Measurements from ENCODE around the gene GNA12.

DNA sequence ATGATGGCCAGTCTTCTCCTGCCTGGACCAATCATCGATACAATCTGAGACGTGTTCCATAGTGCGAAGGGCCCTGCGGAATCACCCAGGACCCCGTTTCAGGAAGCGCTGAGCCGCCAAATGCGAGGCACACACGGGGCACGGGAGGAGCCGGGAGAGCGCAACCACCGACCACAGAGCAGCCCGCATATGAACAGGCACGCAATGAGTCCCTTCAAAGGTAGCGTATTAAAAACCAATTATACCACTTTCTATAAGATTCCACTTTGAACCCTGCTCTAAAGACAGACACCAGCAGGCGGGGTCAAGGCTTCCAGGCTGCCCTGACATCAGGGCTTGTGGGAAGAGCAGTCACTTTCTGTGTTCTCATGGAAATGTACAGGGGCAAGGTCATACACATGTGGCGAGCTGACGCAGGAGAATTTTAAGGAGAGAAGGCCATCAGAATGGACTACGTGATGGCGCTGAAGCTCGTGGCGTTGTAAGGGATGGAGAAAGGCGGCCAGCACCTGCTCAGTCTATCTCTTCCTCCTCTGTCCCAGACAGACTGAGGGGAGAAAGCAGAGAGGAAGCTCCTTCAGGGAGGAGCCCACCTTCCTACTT, 109.9 kb downstream of the GNA12 start:
- TF ChIP-seq IRF2 (CRISPR knock-in tag; IDR thresholded peaks at IDR 0.05) (no peak), TGIF2 (CRISPR knock-in tag; IDR thresholded peaks at IDR 0.05) (no peak), CTCF (IDR thresholded peaks at IDR 0.05 in 2 of 3, conservative IDR thresholded peaks at IDR 0.05 in 1 of 3; ENCODE audit: insufficient read depth in 2 of 3, low read depth in 1 of 3, low read length in 3 of 3) (no peak), SFPQ (IDR thresholded peaks at IDR 0.05; ENCODE audit: low read depth, low read length) (no peak), ZNF778 (CRISPR knock-in tag; IDR thresholded peaks at IDR 0.05) (no peak), ARID2 (IDR thresholded peaks at IDR 0.05) (no peak), KDM5B (IDR thresholded peaks at IDR 0.05; ENCODE audit: insufficient replicate concordance, low read depth, low read length) (no peak), EHMT2 (IDR thresholded peaks at IDR 0.05) (no peak), GTF2F1 (IDR thresholded peaks at IDR 0.05; ENCODE audit: low read depth, low read length) (no peak), YBX1 (IDR thresholded peaks at IDR 0.05) (no peak), UBTF (IDR thresholded peaks at IDR 0.05; ENCODE audit: borderline replicate concordance in 1 of 2, low read depth in 2 of 2, low read length in 2 of 2) (no peak)
- TF ChIP-seq, protein P1, sequence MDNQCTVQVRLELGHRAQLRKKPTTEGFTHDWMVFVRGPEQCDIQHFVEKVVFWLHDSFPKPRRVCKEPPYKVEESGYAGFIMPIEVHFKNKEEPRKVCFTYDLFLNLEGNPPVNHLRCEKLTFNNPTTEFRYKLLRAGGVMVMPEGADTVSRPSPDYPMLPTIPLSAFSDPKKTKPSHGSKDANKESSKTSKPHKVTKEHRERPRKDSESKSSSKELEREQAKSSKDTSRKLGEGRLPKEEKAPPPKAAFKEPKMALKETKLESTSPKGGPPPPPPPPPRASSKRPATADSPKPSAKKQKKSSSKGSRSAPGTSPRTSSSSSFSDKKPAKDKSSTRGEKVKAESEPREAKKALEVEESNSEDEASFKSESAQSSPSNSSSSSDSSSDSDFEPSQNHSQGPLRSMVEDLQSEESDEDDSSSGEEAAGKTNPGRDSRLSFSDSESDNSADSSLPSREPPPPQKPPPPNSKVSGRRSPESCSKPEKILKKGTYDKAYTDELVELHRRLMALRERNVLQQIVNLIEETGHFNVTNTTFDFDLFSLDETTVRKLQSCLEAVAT (IDR thresholded peaks at IDR 0.05), result peak in 1 of 2 experiments; percentile 55; a peak in 1 of 4 replicates
- TF ChIP-seq, protein P2, sequence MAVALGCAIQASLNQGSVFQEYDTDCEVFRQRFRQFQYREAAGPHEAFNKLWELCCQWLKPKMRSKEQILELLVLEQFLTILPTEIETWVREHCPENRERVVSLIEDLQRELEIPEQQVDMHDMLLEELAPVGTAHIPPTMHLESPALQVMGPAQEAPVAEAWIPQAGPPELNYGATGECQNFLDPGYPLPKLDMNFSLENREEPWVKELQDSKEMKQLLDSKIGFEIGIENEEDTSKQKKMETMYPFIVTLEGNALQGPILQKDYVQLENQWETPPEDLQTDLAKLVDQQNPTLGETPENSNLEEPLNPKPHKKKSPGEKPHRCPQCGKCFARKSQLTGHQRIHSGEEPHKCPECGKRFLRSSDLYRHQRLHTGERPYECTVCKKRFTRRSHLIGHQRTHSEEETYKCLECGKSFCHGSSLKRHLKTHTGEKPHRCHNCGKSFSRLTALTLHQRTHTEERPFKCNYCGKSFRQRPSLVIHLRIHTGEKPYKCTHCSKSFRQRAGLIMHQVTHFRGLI (CRISPR knock-in tag; IDR thresholded peaks at IDR 0.05), result no peak
- TF ChIP-seq, protein P3, sequence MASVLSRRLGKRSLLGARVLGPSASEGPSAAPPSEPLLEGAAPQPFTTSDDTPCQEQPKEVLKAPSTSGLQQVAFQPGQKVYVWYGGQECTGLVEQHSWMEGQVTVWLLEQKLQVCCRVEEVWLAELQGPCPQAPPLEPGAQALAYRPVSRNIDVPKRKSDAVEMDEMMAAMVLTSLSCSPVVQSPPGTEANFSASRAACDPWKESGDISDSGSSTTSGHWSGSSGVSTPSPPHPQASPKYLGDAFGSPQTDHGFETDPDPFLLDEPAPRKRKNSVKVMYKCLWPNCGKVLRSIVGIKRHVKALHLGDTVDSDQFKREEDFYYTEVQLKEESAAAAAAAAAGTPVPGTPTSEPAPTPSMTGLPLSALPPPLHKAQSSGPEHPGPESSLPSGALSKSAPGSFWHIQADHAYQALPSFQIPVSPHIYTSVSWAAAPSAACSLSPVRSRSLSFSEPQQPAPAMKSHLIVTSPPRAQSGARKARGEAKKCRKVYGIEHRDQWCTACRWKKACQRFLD (CRISPR knock-in tag; IDR thresholded peaks at IDR 0.05), result no peak

Measured in K562 (cell line).